Esophagus (tissue), 2 donors: Measurements from ENCODE around the gene MGAT5B. TPM values are rescaled to one million over a fixed set of nuclear protein-coding genes. Genes with fewer than 3 reads are reported as not detected.

Experiments used
- H3K27ac ChIP-seq, 2 donors: one replicate each; pipeline ENCODE4 v1.5.1; 2013; ENCODE audit warnings: low read depth in 2 of 2, mild to moderate bottlenecking in 2 of 2, inconsistent platforms in 1 of 2, low read length in 1 of 2, moderate library complexity in 1 of 2
- H3K27me3 ChIP-seq, 2 donors: one replicate each; pipeline ENCODE4 v1.6.1; 2013; ENCODE audit warnings: low read length in 2 of 2, control low read depth in 1 of 2, mild to moderate bottlenecking in 1 of 2; ENCODE audit not compliant: insufficient read depth in 2 of 2, control insufficient read depth in 1 of 2
- H3K36me3 ChIP-seq, 2 donors: one replicate each; pipeline ENCODE4 v1.6.1; 2013; ENCODE audit warnings: low read length in 1 of 2; ENCODE audit not compliant: control insufficient read depth in 2 of 2, insufficient read depth in 2 of 2
- H3K4me1 ChIP-seq, 2 donors: one replicate each; pipeline ENCODE4 v1.6.1; 2013; ENCODE audit warnings: low read length in 1 of 2; ENCODE audit not compliant: control insufficient read depth in 2 of 2, insufficient read depth in 2 of 2
- H3K4me3 ChIP-seq, 2 donors: one replicate each; pipeline ENCODE4 v1.5.1; 2013; ENCODE audit warnings: low read length in 2 of 2, mild to moderate bottlenecking in 2 of 2, low read depth in 1 of 2, moderate library complexity in 1 of 2
- H3K9me3 ChIP-seq, 2 donors: one replicate each; pipeline ENCODE4 v1.6.1; 2013; ENCODE audit warnings: mild to moderate bottlenecking in 2 of 2, low read depth in 1 of 2, low read length in 1 of 2, moderate library complexity in 1 of 2; ENCODE audit not compliant: control insufficient read depth in 2 of 2, insufficient read depth in 1 of 2
- WGBS, 2 donors: extraction: QIAGEN DNeasy Blood & Tissue Kit; methylation state at CpG; one replicate each; pipeline ENCODE4 v1.1.7; 2013; 5-methylcytosine and 5-hydroxymethylcytosine counted together
- polyA plus RNA-seq, 2 donors: library from polyadenylated mRNA; stranded (reverse); fragments of 200-250 nt; gene quantifications; one replicate each; pipeline ENCODE4 v1.2.3, GENCODE V29; 2013
- donor health status: healthy with polysubstance abuse.
- donor health status: Bipolar disorder and iron deficiency.

MGAT5B gene
- polyA plus RNA-seq, 2 donors, result 0.18 to 0.24 TPM

GRCh38 chr17:76894842-76895241, 26.6 kb downstream of the MGAT5B start:
- Histone ChIP-seq H3K4me3 (no peak overlapping the region), H3K27ac (no peak overlapping the region), H3K27me3 (no peaks in the 10 kb centered on the region), H3K4me1 (no peaks in the 10 kb centered on the region), H3K9me3 (peaks cover 0 to 3% of the 10 kb centered on the region in 2 donors), H3K36me3 (no peaks in the 10 kb centered on the region)
- 88 to 96% methylated on average over 11 of the region's 11 CpGs for WGBS, 2 donors

- H3K36me3 ChIP-seq, result no peaks in the 10 kb centered on the region
- H3K27me3 ChIP-seq, result no peaks in the 10 kb centered on the region
- no peak overlapping the region for H3K4me3 ChIP-seq
- peaks cover 0 to 3% of the 10 kb centered on the region in 2 donors for H3K9me3 ChIP-seq
- H3K27ac ChIP-seq, result no peak overlapping the region
- no peaks in the 10 kb centered on the region for H3K4me1 ChIP-seq
- WGBS, 2 donors, result 84 to 86% methylated on average over 10 of the region's 10 CpGs
Measured at GRCh38 chr17:76897023-76897422, 28.8 kb downstream of the MGAT5B start.

GRCh38 chr17:76899414-76899813, 31.2 kb downstream of the MGAT5B start:
- no peak overlapping the region for H3K4me3 ChIP-seq
- no peaks in the 10 kb centered on the region for H3K36me3 ChIP-seq
- no peaks in the 10 kb centered on the region for H3K27me3 ChIP-seq
- H3K27ac ChIP-seq, result no peak overlapping the region
- WGBS, 2 donors, result 74 to 84% methylated on average over 7 of the region's 7 CpGs
- no peaks in the 10 kb centered on the region for H3K4me1 ChIP-seq
- H3K9me3 ChIP-seq, result peaks cover 0 to 3% of the 10 kb centered on the region in 2 donors

DNA sequence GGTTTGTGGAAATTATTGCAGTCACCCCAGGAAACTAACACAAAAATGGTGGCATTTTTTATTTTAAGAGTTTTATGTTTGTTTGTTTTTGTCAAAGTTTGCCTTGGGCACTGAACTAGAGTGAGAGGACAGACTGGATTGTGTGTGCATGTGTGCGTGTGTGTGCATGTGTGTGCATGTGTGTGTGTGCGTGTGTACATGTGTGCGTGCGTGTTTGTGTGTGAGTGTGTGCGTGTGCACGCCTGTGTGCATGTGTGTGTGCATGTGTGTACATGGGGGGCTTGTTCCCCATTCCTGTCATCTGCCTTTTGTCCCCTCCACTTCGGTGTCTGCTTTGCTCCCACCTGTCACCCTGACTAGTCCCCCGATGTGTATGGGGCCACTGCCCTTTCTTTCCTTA, 32.5 kb downstream of the MGAT5B start:
- no peaks in the 10 kb centered on the region for H3K4me1 ChIP-seq

GRCh38 chr17:76901542-76902197, 33.5 kb downstream of the MGAT5B start:
- Histone ChIP-seq H3K36me3 (no peaks in the 10 kb centered on the region), H3K4me1 (no peaks in the 10 kb centered on the region), H3K4me3 (no peak overlapping the region), H3K27ac (no peak overlapping the region), H3K9me3 (no peaks in the 10 kb centered on the region), H3K27me3 (no peaks in the 10 kb centered on the region)
- 56 to 62% methylated on average over 11 of the region's 11 CpGs for WGBS, 2 donors

More for the DNA sequence above, 32.5 kb downstream of the MGAT5B start:
- Histone ChIP-seq H3K27ac (no peak overlapping the region), H3K4me3 (no peak overlapping the region), H3K9me3 (no peaks in the 10 kb centered on the region), H3K36me3 (no peaks in the 10 kb centered on the region), H3K27me3 (no peaks in the 10 kb centered on the region)
- 91% methylated on average over 8 of the region's 8 CpGs for WGBS, 2 donors

DNA sequence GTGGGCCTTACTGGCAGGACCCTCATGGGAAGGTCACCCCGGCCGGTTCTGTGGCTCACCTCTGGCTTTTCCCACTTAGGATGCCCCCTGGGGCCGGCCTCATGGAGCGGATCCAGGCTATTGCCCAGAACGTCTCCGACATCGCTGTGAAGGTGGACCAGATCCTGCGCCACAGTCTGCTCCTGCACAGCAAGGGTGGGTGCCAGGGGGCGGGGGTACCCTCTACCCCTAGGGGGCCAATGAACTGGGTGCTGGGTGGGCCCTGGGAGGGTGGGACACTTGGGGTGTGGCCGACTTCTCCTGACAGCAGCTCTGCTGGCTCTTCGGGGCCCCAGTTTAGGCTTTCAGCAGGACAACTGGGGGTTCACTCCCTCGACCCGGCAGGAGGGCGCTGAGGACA, 34.3 kb downstream of the MGAT5B start:
- Histone ChIP-seq H3K36me3 (no peaks in the 10 kb centered on the region), H3K9me3 (no peaks in the 10 kb centered on the region), H3K4me3 (no peak overlapping the region), H3K27me3 (no peaks in the 10 kb centered on the region), H3K4me1 (no peaks in the 10 kb centered on the region), H3K27ac (no peak overlapping the region)
- 80 to 87% methylated on average over 13 to 14 of the region's 14 CpGs for whole genome bisulfite sequencing, 2 donors

DNA sequence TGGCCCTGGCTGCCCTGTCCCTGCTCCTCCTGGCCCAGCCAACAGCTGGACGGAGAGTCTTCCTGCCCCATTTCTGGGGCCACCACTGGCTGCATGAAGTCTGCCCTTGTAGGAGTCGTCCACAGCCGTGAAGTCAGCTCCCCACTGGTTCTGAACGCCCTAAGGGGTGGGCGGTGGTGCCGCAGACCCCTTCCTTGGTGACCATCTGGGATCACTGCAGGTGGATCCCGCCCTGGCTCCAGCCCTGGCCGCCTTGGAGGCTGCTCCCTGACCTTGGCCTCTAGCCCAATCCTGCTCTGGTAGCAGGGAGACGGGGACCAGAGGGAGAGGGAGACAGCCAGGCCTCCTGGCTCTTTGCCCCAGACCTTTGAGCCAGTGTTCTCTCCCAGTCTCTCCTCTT, 35.4 kb downstream of the MGAT5B start:
- no peaks in the 10 kb centered on the region for H3K9me3 ChIP-seq
- no peak overlapping the region for H3K27ac ChIP-seq
- H3K27me3 ChIP-seq, result no peaks in the 10 kb centered on the region
- no peaks in the 10 kb centered on the region for H3K36me3 ChIP-seq
- H3K4me3 ChIP-seq, result no peak overlapping the region
- H3K4me1 ChIP-seq, result no peaks in the 10 kb centered on the region
- WGBS, 2 donors, result 68 to 76% methylated on average over 9 of the region's 9 CpGs

DNA sequence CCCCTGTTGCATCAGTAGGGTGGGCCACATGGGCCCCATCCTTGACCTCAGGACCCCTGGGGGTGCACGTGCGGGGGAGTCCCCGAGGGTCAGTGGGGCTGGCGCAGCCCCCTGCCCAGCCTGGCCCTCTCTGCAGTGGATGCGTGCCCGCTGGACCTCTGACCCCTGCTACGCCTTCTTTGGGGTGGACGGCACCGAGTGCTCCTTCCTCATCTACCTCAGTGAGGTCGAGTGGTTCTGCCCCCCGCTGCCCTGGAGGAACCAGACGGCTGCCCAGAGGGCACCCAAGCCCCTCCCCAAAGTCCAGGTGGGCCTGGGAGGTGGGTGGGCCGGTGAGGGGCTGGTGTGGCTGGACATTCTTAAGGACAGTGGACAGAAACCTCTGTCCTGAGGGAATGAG, 35.9 kb downstream of the MGAT5B start:
- Histone ChIP-seq H3K36me3 (no peaks in the 10 kb centered on the region), H3K9me3 (no peaks in the 10 kb centered on the region), H3K4me1 (no peaks in the 10 kb centered on the region), H3K4me3 (no peak overlapping the region), H3K27me3 (no peaks in the 10 kb centered on the region), H3K27ac (no peak overlapping the region)
- WGBS, 2 donors, result 73 to 86% methylated on average over 13 of the region's 13 CpGs

GRCh38 chr17:76905036-76905435, 36.8 kb downstream of the MGAT5B start:
- Histone ChIP-seq H3K9me3 (no peaks in the 10 kb centered on the region), H3K4me3 (no peak overlapping the region), H3K36me3 (no peaks in the 10 kb centered on the region), H3K27me3 (no peaks in the 10 kb centered on the region), H3K4me1 (no peaks in the 10 kb centered on the region), H3K27ac (no peak overlapping the region)
- WGBS, 2 donors, result 90 to 92% methylated on average over 8 of the region's 8 CpGs

DNA sequence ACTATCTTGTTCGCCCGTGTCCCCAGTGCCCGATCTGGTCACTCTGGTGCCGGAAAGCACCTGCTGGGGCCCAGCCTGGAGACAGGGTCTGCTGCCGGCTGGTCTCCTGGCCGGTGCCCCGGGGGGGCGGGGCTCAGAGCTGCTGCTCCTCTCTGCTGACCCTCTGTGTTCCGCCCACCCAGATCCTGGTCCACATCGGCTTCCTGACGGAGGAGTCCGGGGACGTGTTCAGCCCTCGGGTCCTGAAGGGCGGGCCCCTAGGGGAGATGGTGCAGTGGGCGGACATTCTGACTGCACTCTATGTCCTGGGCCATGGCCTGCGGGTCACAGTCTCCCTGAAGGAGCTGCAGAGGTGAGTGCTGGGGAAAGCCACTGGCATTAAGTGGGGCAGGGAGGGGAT, 37.6 kb downstream of the MGAT5B start:
- H3K9me3 ChIP-seq, result peaks cover 0 to 2% of the 10 kb centered on the region in 2 donors
- H3K27me3 ChIP-seq, result no peaks in the 10 kb centered on the region
- H3K4me3 ChIP-seq, result no peak overlapping the region
- H3K36me3 ChIP-seq, result no peaks in the 10 kb centered on the region
- 57 to 72% methylated on average over 17 of the region's 17 CpGs for WGBS, 2 donors
- H3K27ac ChIP-seq, result no peak overlapping the region
- H3K4me1 ChIP-seq, result no peaks in the 10 kb centered on the region
